Spleen (tissue), 7 donors: Measurements from ENCODE around the gene ETHE1.

Source experiments
- CTCF ChIP-seq, 11 experiments: fragments of 200-600 bp in 7 of 11; fragments of 450-650 bp in 4 of 11; sonication (generic) in 4 of 11; IDR thresholded peaks in 8 of 11; conservative IDR thresholded peaks in 3 of 11; 1 replicate in 7 of 11; 2 replicates in 4 of 11; pipeline versions ENCODE4 v1.4.0 to v1.8.0; 2016 to 2021; ENCODE audit warnings: antibody characterized with exemption in 11 of 11, inconsistent platforms in 4 of 11, mild to moderate bottlenecking in 1 of 11
- POLR2A ChIP-seq, 3 donors: fragments of 450-650 bp; IDR thresholded peaks; one replicate each; pipeline ENCODE4 v1.5.1; 2017; ENCODE audit warnings: antibody characterized with exemption in 3 of 3, mild to moderate bottlenecking in 1 of 3
- POLR2AphosphoS5 ChIP-seq, 3 donors: sonication (generic); formaldehyde crosslinking; IDR thresholded peaks; one replicate each; pipeline ENCODE4 v1.5.1; 2017; ENCODE audit warnings: antibody characterized with exemption in 3 of 3
- donor health status: DM: no; HTN: no; CAD: no; lungs with moderate emphysema.
- donor health status: DM: no; HTN: no; CAD: no.
- donor health status: DM: no; HTN: no; CAD: no.

- no peak for TF ChIP-seq CTCF (IDR thresholded peaks at IDR 0.05 in 8 of 11, conservative IDR thresholded peaks at IDR 0.05 in 3 of 11)
- no peak for TF ChIP-seq POLR2A (IDR thresholded peaks at IDR 0.05)
- no peak for TF ChIP-seq POLR2AphosphoS5 (IDR thresholded peaks at IDR 0.05)
These were observed 13.4 kb upstream of the ETHE1 start for GRCh38 chr19:43540381-43540780.
